Endothelial cell of umbilical vein (primary cell): ENCODE results near the gene HRH3. TPM values are rescaled to one million over a fixed set of nuclear protein-coding genes. Genes with fewer than 3 reads are reported as not detected.

Experiments used
- BruUV-seq: library from RNA; stranded (reverse); fragments of 400-500 nt; replicated peaks from 2 replicates; lab custom pipeline; 2021; lab: Mats Ljungman, UMichigan
- CTCF ChIA-PET: fragments of 300-600, 350-600 bp; sonication (Branson Sonifier 250); formaldehyde crosslinking; loops from one replicate; lab custom pipeline; 2021; ENCODE audit warnings: antibody characterized with exemption, inconsistent platforms; lab: Charles Lee
- POLR2A ChIA-PET: fragments of 300-600, 350-600 bp; sonication (Branson Sonifier 250); formaldehyde crosslinking; loops from one replicate; lab custom pipeline; 2021; ENCODE audit warnings: antibody characterized with exemption, inconsistent platforms; lab: Charles Lee
- DNase-seq: peaks from one replicate; pipeline ENCODE4 v3.0.0-alpha.2; 2011; ENCODE audit warnings: low read depth, low spot score
- FAIRE-seq: peaks from 2 replicates; lab custom pipeline; 2011; peaks lifted over from hg19 to GRCh38; lab: Jason Lieb, UNC
- H2AFZ ChIP-seq: 2 replicates; pipeline ENCODE4 v1.6.0; 2012; ENCODE audit warnings: low read depth, low read length, control low read depth, inconsistent platforms
- H3K27ac ChIP-seq: 2 replicates; pipeline ENCODE4 v1.5.1; 2011; ENCODE audit warnings: low read depth, mild to moderate bottlenecking, control low read depth, low read length, moderate library complexity; ENCODE audit not compliant: insufficient read depth
- H3K27me3 ChIP-seq, 2 experiments: 2 replicates each; pipeline versions ENCODE4 v1.6.0 to v1.6.1; 2011; ENCODE audit warnings: low read length in 2 of 2, mixed read lengths in 1 of 2; ENCODE audit not compliant: control insufficient read depth in 2 of 2, insufficient read depth in 2 of 2
- H3K36me3 ChIP-seq, 2 experiments: 2 replicates in 1 of 2; 3 replicates in 1 of 2; pipeline ENCODE4 v1.5.1; 2011; ENCODE audit warnings: low read length in 2 of 2, mild to moderate bottlenecking in 1 of 2, moderate library complexity in 1 of 2; ENCODE audit not compliant: control insufficient read depth in 2 of 2, insufficient read depth in 2 of 2; ENCODE audit errors: extremely low read depth in 1 of 2
- H3K4me1 ChIP-seq: 3 replicates; pipeline ENCODE4 v1.5.1; 2011; ENCODE audit warnings: mild to moderate bottlenecking, low read length; ENCODE audit not compliant: control insufficient read depth, insufficient read depth; ENCODE audit errors: extremely low read depth
- H3K4me2 ChIP-seq: 2 replicates; pipeline ENCODE4 v1.6.1; 2011; ENCODE audit warnings: low read length, control low read depth, mixed read lengths; ENCODE audit not compliant: insufficient read depth
- H3K4me3 ChIP-seq, 3 experiments: fragments of 200-600 bp in 1 of 3; sonication (generic), shearing (Covaris generic) in 1 of 3; replicated peaks in 1 of 3; 2 replicates each; pipeline ENCODE4 v1.5.1; 2011 to 2016; ENCODE audit warnings: control low read depth in 3 of 3, low read length in 3 of 3, mild to moderate bottlenecking in 2 of 3, inconsistent platforms in 1 of 3, low read depth in 1 of 3, moderate library complexity in 1 of 3; ENCODE audit not compliant: insufficient read depth in 1 of 3
- H3K79me2 ChIP-seq: 2 replicates; pipeline ENCODE4 v1.6.0; 2012; ENCODE audit warnings: low read length, inconsistent platforms; ENCODE audit not compliant: control insufficient read depth, insufficient read depth
- H3K9ac ChIP-seq: replicated peaks from 2 replicates; pipeline ENCODE3; 2011; ENCODE audit warnings: low read length, control low read depth; ENCODE audit not compliant: insufficient read depth; ENCODE audit errors: extremely low read depth
- H3K9me1 ChIP-seq: replicated peaks from 3 replicates; pipeline ENCODE4 v1.6.0; 2011; ENCODE audit warnings: mild to moderate bottlenecking, low read length; ENCODE audit not compliant: control insufficient read depth, insufficient read depth; ENCODE audit errors: extremely low read depth
- H3K9me3 ChIP-seq: replicated peaks from 2 replicates; pipeline ENCODE4 v1.5.1; 2012; ENCODE audit warnings: low read length, inconsistent platforms; ENCODE audit not compliant: control insufficient read depth, insufficient read depth
- H4K20me1 ChIP-seq: replicated peaks from 2 replicates; pipeline ENCODE3; 2011; ENCODE audit warnings: mild to moderate bottlenecking, low read length; ENCODE audit not compliant: control insufficient read depth, insufficient read depth; ENCODE audit errors: extremely low read depth
- CTCF ChIP-seq, 2 donors: IDR thresholded peaks; 1 replicate in 1 of 2; 2 replicates in 1 of 2; pipeline ENCODE4 v1.5.1; 2011; ENCODE audit warnings: low read length in 2 of 2, mild to moderate bottlenecking in 2 of 2, moderate library complexity in 2 of 2, control low read depth in 1 of 2, inconsistent platforms in 1 of 2, low read depth in 1 of 2; ENCODE audit not compliant: insufficient read depth in 1 of 2; ENCODE audit errors: extremely low read depth in 1 of 2
- EZH2 ChIP-seq: IDR thresholded peaks from 2 replicates; pipeline ENCODE4 v1.6.1; 2012; ENCODE audit warnings: borderline replicate concordance, low read depth, mild to moderate bottlenecking, moderate library complexity, low read length, inconsistent platforms; ENCODE audit not compliant: severe bottlenecking
- FOS ChIP-seq: IDR thresholded peaks from 2 replicates; pipeline ENCODE4 v1.6.1; 2011; ENCODE audit warnings: mild to moderate bottlenecking, low read length, moderate library complexity, borderline replicate concordance; ENCODE audit not compliant: insufficient read depth
- GATA2 ChIP-seq: IDR thresholded peaks from 2 replicates; pipeline ENCODE4 v1.7.0; 2011; ENCODE audit warnings: low read depth, mild to moderate bottlenecking, moderate library complexity, mixed read lengths, low read length; ENCODE audit not compliant: insufficient read length, insufficient read depth
- JUN ChIP-seq: IDR thresholded peaks from 2 replicates; pipeline ENCODE4 v1.6.1; 2011; ENCODE audit warnings: borderline replicate concordance, low read depth; ENCODE audit not compliant: insufficient read length, insufficient read depth
- MYC ChIP-seq: IDR thresholded peaks from one replicate; pipeline ENCODE4 v1.6.1; 2011; ENCODE audit warnings: mild to moderate bottlenecking, low read depth, low read length
- POLR2A ChIP-seq: IDR thresholded peaks from 2 replicates; pipeline ENCODE4 v1.6.1; 2012; ENCODE audit warnings: low read depth, mild to moderate bottlenecking, control low read depth, low read length
- POLR2AphosphoS5 ChIP-seq: IDR thresholded peaks from 2 replicates; pipeline ENCODE4 v1.6.1; 2012; ENCODE audit warnings: low read depth, mild to moderate bottlenecking, control low read depth, low read length, moderate library complexity; ENCODE audit not compliant: insufficient read depth
- dilution Hi-C: fragments of 300-500 bp; cut with MboI; formaldehyde crosslinking; loops from one replicate; pipeline ENCODE4 v1.15.0; 2019; ENCODE audit warnings: low sequenced_read_pairs; ENCODE audit not compliant: extremely low pct_ligation_motif_present
- intact Hi-C: fragments of 100-400 bp; cut with micrococcal nuclease; formaldehyde crosslinking; loops from one replicate; pipeline ENCODE4 v1.10.0; 2022
- polyA plus RNA-seq, 4 experiments: library from polyadenylated mRNA; depleted of rRNA in 3 of 4; stranded (reverse) in 3 of 4; unstranded in 1 of 4; fragments of >200 nt; gene quantifications; 2 replicates each; pipeline versions ENCODE4 v1.2.1 to v1.2.3, GENCODE V29; 2011 to 2012; ENCODE audit warnings: missing spikeins in 1 of 4
- total RNA-seq: library from RNA; stranded (reverse); gene quantifications from 2 replicates; pipeline ENCODE4 v1.2.3, GENCODE V29; 2021
- TF ChIP-seq, protein P1 (sequence below): IDR thresholded peaks from 2 replicates; pipeline ENCODE4 v1.6.1; 2011; ENCODE audit not compliant: insufficient read depth, insufficient read length

The HRH3 gene
- total and polyA plus RNA-seq, 2 donors (not counting 3 experiments of a cell fraction or from before 2014, with no cell fraction given), result not detected

GRCh38 chr20:62246872-62247652, 27.0 kb upstream of the HRH3 start:
- Histone ChIP-seq H3K4me2 (no peak overlapping the region), H3K27me3 (no peaks in the 10 kb centered on the region), H3K4me3 (no peak overlapping the region), H4K20me1 (no peaks in the 10 kb centered on the region), H3K9me3 (no peaks in the 10 kb centered on the region), H3K9me1 (no peaks in the 10 kb centered on the region), H3K4me1 (no peaks in the 10 kb centered on the region), H3K79me2 (no peaks in the 10 kb centered on the region), H2AFZ (no peak overlapping the region), H3K9ac (no peak overlapping the region), H3K27ac (no peak overlapping the region), H3K36me3 (peaks cover 0 to 6% of the 10 kb centered on the region in 2 experiments)
- no TSS peak for BruUV-seq
- DNase-seq (no peak), FAIRE-seq (no peak)
- TF ChIP-seq EZH2, result no peak
- TF ChIP-seq GATA2, result no peak
- no peak for TF ChIP-seq POLR2A
- TF ChIP-seq FOS, result no peak
- no peak for TF ChIP-seq MYC
- TF ChIP-seq, protein P1, sequence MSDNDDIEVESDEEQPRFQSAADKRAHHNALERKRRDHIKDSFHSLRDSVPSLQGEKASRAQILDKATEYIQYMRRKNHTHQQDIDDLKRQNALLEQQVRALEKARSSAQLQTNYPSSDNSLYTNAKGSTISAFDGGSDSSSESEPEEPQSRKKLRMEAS, result no peak
- no peak for TF ChIP-seq POLR2AphosphoS5
- TF ChIP-seq JUN, result no peak
- no peak for TF ChIP-seq CTCF (IDR thresholded peaks at IDR 0.05; ENCODE audit: extremely low read depth in 1 of 2, insufficient read depth in 1 of 2, low read depth in 1 of 2, low read length in 2 of 2)
- intact Hi-C loops (no loop called here), dilution Hi-C loops (no loop called here)
- CTCF ChIA-PET, result no interaction called here
- POLR2A ChIA-PET, result no interaction called here
